CD4-positive, alpha-beta T cell treated with Interleukin-1 beta for 1 hour (primary cell): Measurements from ENCODE around the gene MPZL3.

ENCODE experiments used
- DNase-seq, 2 donors: peaks; one replicate each; pipeline ENCODE4 v3.0.0-alpha.2; 2020 to 2022

The MPZL3 gene

GRCh38 chr11:118263695-118264568 is 11.8 kb upstream of the MPZL3 start, which contains the start of gene MPZL2:
TSS of gene MPZL2 (minus strand) at chr11:118264297. CDS start at chr11:118264153, 144 bp downstream.
- DNase-seq, result no peak

GRCh38 chr11:118263112-118263511 is 10.9 kb upstream of the MPZL3 start:
- DNase-seq, result no peak

- no peak for DNase-seq
These were observed 8.2 kb upstream of the MPZL3 start for GRCh38 chr11:118260353-118260752.

GRCh38 chr11:118259138-118259537 is 7.0 kb upstream of the MPZL3 start:
- no peak for DNase-seq

GRCh38 chr11:118258410-118258809 is 6.2 kb upstream of the MPZL3 start:
- DNase-seq, result no peak

GRCh38 chr11:118252688-118253087 is 523 bp upstream of the MPZL3 start:
- DNase-seq, result no peak

- no peak for DNase-seq
These were observed 5.1 kb downstream of the MPZL3 start for GRCh38 chr11:118247041-118247440.

- DNase-seq, result no peak
These were observed 6.1 kb downstream of the MPZL3 start for GRCh38 chr11:118245936-118246562.

- no peak for DNase-seq
These were observed 8.0 kb downstream of the MPZL3 start for GRCh38 chr11:118243993-118244762.

GRCh38 chr11:118243161-118243560 is 9.0 kb downstream of the MPZL3 start:
- DNase-seq, result no peak

GRCh38 chr11:118241764-118242098 is 10.4 kb downstream of the MPZL3 start:
- DNase-seq, result no peak

- peak; percentile 63 to 75 for DNase-seq
These were observed 11.0 kb downstream of the MPZL3 start for GRCh38 chr11:118240999-118241763.

GRCh38 chr11:118239509-118240205 is 12.5 kb downstream of the MPZL3 start:
- no peak for DNase-seq

- DNase-seq, result no peak
These were observed 13.2 kb downstream of the MPZL3 start for GRCh38 chr11:118238929-118239328.

GRCh38 chr11:118238421-118238820 is 13.7 kb downstream of the MPZL3 start:
- no peak for DNase-seq

- no peak for DNase-seq
These were observed 16.0 kb downstream of the MPZL3 start for GRCh38 chr11:118236170-118236569.

GRCh38 chr11:118234833-118235232 is 17.3 kb downstream of the MPZL3 start:
- DNase-seq, result no peak

- no peak for DNase-seq
These were observed 18.3 kb downstream of the MPZL3 start for GRCh38 chr11:118233850-118234249.

GRCh38 chr11:118233377-118233776 is 18.8 kb downstream of the MPZL3 start:
- no peak for DNase-seq

- DNase-seq, result no peak
These were observed 19.5 kb downstream of the MPZL3 start for GRCh38 chr11:118232659-118233058.

- no peak for DNase-seq
These were observed 20.7 kb downstream of the MPZL3 start for GRCh38 chr11:118231461-118231860.

GRCh38 chr11:118230088-118230487 is 22.1 kb downstream of the MPZL3 start:
- peak; percentile 38 to 70 for DNase-seq
